HG03432 (cell line): ENCODE results near the gene PRM1.
A peak's percentile ranks its signal among the peaks of the same experiment; 100 is the strongest.

Experiments used
- ATAC-seq: cut with Tn5 transposase; IDR thresholded peaks from one replicate; pipeline ENCODE4 v1.9.1; 2021; ENCODE audit warnings: mild to moderate bottlenecking, moderate library complexity; ENCODE audit not compliant: unreplicated experiment

Gene PRM1

DNA sequence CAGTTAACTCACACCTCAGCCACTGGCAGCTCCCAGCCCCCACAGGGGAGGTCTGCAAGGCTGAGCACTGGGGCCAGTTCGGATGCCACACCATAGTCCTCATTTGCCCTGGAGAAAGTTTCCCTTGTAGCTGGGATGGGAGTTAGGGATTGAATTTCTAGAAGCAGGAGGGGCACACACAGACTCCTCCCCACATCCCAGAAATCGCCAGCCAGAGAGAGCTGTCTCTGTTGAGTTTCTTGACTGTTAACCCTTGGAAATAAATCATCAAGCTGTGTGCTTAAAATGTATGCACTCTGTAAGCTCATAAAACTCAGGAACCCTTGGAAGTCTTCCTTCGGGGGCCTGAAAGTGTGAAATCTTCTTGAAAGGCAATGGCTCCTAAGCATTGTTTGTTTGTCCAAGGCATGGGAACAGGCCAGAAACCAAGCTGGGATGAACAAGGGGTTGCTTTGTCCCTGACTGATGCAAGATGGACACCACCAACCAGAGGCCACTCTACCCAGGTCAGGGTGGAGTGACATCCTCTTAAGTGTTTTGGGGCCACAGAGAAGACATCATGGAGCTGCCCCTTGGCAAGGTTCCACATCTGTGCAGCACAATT is 7.3 kb downstream of the PRM1 start:
- ATAC-seq: no peak

DNA sequence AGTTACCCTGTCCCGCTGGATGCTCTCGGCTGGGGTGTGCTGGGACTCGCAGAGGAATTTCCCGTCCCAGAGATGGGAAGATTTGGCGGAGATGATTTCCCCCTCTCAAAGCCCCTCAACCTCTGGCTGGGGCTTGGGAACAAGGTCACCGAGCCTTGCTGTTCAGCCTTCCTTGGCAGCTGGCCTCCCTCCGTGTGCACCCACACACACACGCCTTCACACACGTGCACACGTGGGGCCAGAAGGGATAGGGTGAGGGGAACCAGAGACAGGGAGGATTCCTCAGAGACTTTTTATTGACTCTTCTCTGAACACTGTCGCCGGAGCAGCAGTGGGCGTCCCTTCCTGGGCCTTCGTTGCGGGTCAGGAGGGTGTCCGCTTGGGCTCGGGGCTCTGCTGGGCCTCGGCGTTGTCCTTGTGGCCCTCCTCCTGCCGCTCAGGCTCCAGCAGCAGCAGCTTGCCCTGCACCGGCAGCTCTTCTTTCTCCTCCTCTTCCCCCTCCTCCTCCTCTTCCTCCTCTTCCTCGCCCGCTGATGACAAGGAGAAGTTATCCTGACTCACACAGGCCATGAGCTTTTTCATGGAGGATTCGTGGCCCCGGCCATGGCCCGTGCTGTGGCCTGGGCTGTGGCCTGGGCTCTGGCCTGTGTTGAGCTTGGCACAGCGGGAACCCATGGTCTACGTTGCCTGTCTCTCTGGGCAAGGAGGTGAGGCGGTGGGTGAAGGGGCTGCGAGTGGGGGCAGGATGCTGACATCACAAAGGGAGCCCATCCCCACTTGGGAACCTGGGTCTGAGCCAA is 8.0 kb downstream of the PRM1 start, which contains the start of gene PRM3:
TSS of gene PRM3 (minus strand) at position 709 of the 800 bp plus-strand sequence. CDS start at position 675, 34 bp downstream.
- ATAC-seq: no peak

DNA sequence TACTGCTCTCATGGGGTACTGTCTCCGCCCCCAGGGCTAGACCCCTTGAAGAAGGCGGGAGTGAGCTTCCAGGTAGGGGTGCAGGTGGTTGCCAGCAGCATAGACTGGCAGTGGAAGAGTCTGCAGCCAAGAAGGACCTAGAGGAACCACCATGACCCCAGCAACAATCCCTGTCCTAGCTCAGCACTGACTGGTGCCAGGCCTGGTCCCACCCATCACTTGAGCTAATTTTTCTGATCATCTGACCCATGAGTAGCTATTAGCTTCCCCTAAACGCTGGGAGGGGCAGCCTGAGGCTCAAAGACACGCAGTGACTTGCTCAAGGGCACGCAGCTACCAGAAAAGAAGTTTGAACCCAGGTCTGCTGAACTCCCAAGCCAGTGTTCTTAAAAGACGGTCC is 8.6 kb downstream of the PRM1 start:
- ATAC-seq: no peak

DNA sequence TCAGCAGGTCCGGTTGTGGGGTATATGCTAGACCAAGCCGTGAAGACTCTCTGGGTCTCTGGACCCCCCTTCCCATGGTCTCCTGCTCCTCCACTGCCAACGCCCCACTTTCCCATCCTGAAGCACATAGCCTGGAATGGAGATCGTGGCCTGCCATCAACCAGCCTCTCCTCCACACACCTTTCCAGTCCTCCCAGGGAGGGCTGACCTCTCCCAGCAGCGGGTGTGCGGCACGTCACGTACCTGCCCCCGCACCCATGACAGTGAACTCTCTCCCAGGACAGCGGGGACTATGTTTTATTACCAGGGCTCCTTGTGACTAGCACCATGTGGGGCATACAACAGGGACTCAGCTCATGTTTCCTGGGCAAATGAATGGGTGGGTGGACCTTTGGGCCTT is 9.5 kb downstream of the PRM1 start:
- ATAC-seq: no peak

DNA sequence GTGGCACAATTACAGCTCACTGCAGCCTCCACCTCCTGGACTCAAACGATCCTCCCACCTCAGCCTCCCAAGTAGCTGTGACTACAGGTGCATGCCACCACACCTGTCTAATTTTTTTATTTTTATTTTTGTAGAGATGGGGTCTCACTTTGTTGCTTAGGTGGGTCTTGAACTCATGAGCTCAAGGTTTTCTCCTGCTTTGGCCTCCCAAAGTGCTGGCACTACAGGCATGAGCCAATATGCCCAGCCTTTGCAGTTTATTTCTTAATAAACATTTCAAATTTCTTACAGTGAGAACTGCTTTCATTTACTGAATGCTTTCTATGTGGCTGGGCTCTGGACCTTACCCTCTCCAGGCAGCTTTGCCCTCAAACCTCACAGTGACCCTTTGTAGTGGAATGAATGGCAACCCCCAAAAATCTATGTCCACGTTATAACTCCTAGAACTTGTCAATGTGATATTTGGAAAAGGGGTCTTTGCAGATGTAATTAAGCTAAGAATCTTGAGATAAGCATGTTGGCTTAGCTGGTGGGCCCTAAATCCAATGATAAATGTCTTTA is 10.4 kb downstream of the PRM1 start:
- ATAC-seq: no peak

DNA sequence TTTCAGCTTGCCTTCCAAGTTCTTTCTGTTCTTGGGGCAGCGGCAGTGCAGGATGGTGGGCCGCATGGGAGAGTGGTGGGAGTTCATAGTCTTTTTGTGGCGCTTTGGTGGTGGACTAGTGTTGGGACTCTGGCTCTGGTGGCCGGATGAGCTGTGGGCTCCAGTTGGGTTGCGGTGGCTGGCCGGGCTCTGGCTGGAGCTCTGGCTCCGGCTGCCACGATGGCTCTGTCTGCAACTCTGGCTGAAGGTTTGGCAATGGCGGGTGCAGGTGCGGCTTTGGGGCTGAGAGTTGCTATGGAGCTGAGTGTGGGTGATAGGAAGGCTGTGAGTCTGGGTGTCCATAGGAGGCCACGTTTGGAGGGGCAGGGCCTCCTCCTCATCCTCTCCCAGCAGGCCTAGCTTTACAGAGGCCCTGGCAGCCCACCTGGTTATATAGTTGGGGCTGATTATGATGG is 12.2 kb downstream of the PRM1 start, which contains the start of gene TNP2:
TSS of gene TNP2 (minus strand) at position 405 of the 455 bp plus-strand sequence. CDS start at position 342, 63 bp downstream.
- ATAC-seq: no peak

DNA sequence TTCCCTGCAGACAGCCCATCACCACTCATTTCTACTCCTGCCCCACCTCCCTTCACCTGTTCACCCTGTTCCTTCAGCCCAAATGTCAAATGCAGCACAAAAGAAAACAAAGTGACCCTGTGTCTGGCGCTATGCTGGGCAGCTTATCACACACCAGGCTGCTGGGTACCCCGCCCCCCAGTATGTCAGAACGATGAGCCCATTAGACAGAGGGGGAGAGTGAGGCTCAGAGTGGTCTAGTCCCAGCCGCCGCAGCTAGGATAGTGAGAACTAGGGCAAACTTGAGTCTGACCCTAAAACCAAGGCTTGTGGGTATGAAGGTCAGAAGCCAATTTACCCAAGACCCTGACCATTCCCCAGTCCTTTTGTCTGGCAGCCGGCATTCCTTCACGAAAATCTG is 16.0 kb downstream of the PRM1 start:
- no peak for ATAC-seq

DNA sequence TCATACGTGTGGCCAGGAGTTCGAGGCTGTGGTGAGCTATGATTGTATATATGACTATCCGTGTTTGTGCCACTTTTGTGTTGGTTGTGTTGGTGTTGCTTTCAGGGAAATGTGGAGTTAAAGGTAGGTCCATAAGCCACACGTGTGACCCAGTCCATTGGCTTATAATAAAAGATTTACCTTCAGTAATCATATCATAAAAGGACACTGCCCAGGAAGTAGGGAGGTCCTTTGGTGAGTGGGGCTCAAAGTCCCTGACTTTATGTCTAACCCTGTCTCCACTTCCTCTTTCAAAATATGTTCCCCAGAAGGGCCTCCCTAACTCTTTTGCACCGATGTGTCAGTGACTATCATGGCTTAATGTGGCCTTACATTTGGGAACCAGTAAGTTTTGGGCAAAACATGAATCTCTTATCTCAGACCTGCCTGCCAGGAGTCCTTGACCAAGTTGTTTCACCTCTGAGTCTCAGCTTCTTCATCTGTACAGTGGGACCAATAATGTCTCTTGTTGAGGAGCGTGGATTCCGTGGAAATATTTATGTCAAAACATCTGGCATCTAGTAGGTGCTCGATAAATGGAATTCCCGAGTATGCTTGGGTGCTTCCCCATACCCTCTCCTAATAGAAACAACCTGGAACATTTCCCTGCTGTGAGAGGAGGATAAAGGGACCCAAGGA is 16.8 kb downstream of the PRM1 start:
- ATAC-seq: no peak

DNA sequence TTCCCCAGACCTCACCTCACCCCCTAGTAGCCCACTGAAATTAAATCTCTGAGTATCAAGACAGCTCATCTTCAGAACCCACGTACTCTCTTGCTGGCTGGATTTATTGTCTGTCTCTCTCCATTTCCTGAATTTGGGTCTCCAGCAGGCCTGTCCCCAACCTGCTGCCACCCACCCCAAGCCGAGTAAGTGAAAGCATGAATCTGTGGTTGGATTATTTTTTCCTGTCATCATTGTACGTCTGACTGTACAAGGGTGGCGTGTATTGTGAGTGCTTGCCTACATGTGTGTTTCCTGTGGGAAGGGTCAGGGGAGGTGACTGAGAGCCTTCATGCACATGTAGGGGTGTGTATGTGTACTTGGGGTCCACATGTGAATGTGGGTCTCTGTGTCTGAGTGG is 17.4 kb downstream of the PRM1 start:
- no peak for ATAC-seq

DNA sequence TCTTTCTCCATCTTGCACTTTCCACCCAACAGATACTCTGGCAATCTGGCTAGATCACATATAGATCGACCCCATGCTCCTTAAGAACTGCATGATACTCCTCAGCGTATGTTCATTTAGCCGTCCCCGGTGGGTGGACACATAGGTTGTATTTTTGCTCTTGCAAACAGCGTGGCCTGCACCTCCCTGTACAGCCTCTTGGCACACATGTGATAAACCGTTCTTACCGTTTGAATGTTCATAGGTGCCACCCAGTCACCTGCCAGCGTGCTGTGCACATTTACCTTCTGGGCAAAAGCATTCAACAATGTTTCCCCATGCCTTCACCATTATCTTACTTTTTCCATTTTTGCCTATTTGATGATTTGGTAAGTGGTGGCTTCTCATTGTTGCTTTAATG is 18.2 kb downstream of the PRM1 start:
- no peak for ATAC-seq

DNA sequence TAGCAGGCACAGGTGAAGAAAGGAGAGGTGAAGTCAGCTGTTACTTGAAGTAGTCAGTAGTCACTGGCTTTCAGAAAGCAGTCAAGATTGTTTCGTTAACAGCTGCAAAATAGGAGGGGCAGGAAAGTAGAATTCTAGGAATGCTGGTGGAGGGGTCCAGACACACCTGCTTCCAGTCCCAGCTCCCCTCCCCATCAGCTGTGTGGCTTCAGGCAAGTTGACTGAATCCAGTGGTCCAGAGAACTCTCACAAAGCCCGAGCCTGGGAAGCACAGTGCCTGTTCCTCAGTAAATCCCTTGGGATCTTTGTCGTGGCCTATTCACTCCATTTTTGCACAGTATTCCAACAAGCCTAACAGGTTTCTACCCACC is 20.5 kb downstream of the PRM1 start:
- ATAC-seq: no peak

DNA sequence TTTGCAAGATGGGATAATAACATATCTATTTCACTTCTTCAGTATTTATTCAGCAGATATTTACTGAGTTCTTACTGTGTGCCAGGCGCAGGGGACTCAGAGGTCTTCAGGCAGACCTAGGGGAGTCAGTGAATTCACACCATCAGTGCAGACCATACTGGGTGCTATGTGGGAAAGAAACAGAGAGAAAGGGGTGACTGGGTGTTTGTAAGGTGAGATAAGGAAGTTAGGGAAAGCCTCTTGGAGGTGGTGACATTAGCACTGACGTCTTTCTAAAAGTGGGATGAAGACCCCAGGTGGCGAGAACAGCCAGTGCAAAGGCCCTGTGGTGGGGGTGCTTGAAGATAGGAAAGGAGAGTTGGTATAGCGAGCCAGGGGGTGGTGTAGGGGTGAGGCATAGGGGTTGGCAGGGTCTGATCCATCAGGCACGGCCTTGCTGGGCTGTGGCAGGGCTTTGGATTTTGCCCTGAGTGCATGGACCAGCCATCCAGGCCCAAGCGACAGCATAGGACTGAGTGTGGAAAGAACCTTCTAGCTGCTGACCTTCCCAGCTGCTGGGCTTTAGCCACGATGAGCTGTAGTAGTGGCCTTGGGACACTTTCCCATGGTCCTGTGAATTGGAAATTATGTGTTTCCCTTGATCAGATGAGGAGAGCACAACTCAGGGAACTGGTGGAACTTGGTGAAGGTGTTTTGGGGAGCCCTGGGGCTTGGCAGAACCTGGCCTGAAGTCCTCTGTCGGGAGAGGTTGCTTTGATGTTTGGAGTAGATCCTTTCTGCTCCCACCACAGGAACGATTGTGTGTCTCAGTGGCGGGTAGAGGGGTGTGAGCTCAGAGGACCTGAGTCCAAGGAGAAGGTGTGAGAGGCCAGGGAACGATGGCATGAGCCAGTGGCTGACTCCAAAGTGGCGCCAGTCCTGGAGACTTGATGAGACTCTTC is 21.2 kb downstream of the PRM1 start:
- ATAC-seq: no peak

DNA sequence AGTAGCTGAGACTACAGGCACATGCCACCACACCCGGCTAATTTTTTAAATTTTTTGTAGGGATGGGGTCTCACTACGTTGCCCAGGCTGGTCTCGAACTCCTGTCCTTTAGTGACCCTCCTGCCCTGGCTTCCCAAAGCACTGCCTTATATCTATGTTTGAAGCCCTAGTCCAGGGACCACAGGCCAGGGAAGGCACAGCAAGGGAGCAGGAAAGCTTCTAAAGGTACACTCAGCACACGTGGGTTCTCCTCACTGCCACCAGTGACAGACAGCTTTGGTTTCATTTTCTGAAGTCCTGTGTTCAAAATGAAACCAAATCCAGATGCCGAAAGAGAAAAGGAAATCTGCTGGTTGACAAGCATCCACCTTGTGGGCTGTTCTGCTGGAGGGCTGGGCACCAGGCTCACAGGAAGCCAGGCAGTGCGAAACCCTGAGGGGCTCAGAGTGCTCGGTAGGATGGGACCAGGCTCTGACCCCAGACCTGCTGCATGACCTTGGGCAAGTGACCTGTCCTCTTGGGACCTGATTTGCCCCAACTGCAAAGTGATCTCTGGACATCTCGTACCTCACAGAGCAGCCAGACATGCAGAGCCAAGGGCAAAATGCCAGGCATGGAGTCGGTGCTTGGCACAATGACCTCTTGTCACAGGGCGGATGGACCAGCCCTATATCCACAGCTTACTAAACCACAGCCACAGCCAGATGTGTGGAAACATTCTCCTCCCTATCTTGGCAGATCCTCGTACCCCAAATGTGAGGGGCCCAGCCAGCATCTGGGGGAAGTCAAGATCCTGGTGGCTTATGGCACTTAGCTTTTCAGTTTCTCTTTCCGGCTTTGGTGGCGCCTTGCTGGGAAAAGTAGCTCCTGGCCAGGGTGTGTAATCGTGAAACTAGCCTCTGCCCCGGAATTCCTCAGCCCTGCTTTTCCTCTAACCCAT is 22.3 kb downstream of the PRM1 start:
- ATAC-seq: no peak

DNA sequence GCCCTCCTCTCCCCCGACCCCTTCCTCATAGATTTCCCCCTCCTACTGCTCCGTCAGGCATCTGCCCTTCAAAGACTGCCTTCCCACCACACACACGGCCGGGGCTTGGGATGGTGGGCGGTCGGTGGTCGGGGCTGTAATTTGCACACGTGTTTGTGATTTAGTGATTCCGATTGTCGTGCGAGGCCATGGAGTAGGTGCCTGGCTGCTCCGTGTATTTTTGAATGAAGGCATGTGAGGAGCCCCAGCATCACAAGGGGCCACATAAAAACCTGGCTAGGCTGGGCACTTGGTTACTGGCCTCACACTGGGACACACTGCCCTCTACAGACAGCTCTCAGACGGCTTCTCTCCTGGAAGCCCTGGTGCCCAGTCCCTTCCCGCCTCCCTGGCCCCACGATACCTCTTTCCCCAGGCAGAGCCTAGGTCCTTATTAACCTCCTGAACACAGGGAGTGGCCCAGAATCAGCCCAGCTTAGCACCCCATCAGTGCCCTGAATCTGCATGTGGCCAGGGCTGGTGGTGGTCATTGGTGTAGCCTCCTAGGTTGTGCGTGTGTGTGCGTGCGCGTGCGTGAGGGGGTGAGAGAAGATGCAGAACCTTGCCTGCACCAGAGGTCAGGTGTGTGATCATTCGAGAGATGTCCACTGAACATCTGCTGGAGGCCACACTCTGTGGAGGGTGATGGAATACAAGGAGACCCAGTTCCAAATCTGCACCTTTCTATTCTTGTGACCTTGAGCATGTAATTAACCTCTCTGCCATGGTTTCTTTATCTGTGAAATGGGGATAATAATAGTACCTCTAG is 23.8 kb downstream of the PRM1 start:
- no peak for ATAC-seq

DNA sequence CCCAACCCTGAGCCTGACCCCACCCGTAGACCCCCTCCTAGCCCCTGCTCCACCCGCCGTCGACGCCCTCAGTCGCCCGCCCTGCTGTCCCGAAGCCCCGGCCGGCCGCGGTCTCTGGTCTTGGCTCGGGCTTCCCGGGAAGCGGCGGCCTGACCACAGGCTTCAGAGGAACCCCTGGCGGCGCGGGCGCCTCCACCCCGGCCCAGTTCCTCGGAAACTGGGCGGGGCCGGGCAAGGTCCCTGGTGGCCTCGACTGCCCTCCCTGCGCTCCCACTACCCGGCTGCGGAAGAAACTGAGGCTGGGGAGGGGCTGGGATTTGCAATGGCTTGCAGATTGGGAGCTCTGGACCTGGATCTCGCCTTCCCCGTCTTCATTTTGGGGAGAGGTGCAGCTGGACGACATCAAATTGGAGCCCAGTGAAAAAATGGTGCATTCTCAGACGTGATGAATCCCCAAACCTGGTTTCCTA is 24.4 kb downstream of the PRM1 start:
- no peak for ATAC-seq

DNA sequence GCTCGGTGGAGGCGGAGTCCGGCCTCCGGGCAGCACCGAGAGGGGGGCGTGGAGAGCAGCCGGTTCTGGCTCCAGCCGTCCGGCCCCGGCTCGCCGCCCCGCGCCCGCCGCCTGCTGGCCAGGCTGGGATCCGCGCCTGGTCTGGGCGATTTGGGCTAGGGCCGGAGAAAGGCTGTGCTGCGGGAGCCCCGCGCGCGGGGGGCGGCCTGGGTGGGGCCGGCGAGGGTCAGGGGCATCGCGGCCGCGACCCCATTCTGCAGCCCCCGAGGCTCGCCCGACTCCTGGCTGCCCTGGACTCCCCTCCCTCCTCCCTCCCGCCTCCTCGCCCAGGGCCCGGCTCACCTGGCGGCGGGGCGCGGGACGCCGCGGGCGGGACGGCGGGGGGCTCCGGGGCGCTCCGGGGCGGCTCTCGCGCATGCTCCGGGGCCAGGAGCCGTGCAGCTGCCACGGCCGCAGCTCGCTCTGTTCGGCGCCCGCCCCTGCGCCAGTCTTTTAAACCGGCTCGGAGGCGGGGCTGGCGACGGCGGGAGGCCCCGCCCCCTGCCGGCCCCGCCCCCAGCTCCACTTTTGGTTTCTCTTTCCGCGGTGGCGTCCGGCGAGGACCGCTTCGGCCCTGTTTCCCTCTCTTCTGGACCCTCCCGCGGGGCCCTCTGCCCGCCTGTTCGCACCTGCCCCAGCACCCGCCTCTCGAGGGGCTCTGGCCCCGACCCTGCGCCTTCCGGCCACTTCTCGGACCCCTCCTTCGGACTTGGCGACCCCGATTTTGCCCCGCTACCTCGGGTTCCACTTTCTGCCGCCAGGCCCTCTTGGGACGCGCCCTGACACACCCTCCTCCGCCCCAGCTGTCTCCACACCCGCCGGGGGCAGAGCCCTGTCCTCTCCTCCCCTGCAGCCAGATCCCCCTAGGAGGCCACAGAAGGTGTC is 25.1 kb downstream of the PRM1 start, which contains the start of gene SOCS1:
TSS of gene SOCS1 (minus strand) at position 468 of the 924 bp plus-strand sequence. CDS start 726 bp downstream, outside the sequence.
- peak; percentile 61 for ATAC-seq
